ENCODE data around the gene LSM3.

The LSM3 gene

DNA sequence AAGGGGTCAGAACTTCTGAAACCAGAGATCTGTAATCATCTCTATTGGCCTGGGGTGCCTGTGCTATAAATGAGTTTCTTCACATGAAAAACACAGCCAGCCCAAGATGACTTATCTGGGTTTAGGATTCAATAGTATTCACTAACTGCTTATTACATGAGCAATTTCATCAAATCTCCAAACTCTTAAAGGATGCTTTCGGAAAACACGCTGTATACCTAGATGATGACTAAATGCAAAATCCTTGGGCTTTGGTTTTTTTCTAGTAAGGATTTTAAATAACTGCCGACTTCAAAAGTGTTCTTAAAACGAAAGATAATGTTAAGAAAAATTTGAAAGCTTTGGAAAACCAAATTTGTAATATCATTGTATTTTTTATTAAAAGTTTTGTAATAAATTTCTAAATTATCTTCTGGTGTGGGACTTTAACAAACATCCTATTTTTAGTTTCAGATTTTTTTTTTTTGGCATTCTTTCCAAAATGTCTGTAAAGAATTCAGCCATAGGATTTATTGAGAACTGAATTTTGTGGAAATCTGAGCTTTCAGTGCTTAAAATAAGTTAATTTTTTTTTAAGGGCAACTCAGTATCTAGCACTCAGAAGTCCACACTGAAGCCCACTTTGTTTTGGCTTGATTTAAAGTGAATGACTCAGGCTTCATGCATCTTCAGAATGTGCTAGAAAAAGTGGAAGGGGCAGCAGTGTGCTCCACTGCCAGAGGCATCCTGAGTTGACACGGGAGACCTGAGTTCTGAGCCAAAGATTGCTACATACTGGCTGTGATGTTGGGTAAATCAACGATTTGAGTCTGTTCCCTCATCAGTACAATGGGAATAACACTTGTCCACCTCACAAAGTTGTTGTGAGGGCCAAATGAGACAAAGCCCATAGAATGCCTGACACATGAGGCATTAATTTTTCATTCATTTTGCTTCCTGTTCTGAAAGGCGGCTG is 35.1 kb upstream of the LSM3 start:
- DNase-seq (ENCODE audit: low read depth) = peak; percentile 85

DNA sequence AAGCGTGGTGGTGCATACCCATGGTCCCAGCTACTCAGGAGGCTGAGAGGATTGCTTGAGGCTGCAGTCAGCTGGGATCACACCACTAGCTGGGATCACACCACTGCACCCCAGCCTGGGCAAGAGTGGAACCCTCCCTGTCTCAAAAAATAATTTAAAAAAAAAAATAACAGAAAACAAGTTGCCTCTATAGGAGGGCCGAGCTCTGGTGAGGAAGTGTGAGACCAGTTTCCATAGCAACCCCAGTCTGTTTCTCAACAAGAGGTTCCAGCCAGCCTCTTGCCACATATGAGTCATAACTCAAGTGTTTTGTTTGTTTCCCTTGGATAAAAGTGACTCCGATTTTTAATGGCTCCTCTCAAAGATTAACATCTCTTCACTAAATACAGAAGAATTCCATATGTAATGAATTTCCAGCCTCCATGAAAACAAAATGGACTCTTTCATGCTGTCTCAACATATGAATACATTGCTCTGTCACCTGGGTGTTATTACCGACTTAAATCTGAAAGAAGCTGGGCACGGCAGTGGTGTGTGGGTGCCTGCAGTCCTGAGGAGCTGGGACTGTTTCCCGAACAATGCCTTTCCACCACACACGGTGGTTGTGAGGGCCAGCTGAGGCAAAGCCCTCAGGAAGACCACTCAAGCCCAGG is 34.1 kb upstream of the LSM3 start:
- DNase-seq (ENCODE audit: low read depth) = peak; percentile 98

DNA sequence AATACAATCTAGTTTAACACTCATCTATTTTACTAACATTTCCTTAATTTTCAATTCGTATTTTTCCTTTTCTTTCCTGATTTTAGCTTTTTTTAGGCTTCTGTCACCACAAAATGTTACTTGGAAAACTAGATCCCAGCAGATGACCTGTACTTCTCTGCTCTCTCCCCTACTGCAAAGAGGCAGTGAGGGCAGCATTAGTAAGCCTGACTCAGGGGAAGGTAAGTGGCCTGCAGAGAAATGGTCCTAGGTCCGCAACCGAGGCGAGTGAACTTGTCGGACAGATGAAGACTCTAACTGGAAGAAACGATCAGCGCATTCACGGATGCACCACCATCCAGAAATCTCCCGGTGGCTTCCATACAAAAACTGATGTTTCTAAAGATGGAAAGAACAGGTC is 33.4 kb upstream of the LSM3 start:
- no peak for DNase-seq (ENCODE audit: low read depth)

DNA sequence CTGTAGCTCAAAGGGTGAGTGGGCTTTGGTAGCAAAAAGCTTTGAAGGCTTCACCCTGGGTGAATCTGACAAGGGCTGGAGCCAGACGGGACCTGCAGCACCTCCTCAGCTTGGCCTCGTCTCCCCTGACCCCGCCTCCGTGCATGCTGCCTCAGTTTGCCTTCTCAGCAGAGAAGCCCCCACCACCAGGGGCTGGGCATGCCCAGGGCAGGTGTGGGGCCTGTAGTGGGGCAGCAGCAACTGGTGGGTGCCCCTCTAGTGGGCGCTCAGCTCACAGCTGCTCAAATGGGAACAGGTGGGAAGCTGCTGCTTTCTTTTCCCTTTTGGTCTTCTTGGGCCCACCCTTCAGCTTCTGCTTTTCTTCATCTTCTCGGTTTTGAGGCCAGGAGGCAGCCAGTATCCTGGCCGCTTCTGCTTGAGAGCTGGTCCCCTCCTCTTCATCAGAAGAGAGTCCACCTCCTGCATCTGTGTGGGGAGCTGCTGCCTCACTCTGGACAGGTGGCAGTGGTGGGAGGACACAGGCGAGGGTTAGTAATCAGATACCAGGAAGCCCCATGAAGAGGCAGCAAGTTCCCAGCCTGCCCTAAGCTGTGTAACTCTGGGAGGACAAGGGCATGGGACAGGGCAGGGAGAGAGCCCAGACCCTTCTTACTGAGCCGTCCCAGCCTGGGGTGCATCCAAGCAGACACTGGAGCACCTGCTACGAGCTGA is 32.8 kb upstream of the LSM3 start:
- no peak for DNase-seq (ENCODE audit: low read depth)

DNA sequence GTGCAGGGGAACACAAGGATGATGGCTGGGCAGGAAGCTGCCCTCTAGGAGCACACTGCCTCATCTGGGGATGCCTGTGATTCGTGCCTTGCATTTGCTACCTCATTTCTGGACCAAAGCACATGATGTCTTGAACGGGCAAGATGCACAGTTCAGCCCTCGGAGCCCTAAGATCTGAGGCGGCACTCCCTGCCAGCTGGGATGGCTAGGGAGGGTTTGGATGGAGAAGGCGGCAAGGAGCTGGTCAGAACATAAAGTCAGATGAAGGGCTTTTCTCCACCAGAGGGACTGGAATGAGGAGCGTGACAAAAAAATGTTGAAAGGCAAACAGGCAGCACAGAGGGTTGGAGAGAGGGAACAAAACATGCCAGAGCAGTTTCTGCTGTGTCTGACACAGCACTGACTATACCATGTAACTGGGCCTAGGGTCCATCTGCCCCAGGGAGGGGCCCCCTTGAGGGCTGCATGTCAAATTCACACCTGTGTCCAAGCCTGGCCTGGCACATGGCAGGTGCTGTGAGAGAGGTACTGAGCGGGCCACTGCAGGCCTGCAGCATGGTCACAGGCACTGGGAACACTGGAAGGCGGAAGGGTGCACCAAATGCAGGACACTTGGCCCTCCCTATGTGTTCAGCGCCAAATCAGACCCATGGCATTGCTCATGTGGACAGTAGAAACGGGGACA is 32.1 kb upstream of the LSM3 start:
- DNase-seq (ENCODE audit: low read depth) = no peak

DNA sequence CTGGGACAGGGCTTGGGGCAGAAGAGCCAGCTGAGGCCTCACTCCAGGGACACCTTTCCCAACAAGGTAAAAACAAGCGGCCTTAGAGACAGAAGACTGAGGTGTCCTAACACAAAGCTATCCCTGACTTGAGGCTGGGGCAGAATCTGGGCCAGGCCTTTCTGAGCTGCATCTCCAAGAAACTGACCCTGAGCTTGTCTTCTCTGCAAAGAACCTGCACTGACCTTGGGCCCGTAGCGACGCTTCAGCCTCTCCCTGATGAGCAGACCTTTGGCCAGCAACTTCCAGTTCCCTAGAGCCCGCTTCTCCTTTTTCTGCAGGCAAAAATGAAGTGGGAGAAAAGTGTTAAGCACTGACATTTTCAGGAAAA is 31.6 kb upstream of the LSM3 start:
- DNase-seq (ENCODE audit: low read depth) = no peak

DNA sequence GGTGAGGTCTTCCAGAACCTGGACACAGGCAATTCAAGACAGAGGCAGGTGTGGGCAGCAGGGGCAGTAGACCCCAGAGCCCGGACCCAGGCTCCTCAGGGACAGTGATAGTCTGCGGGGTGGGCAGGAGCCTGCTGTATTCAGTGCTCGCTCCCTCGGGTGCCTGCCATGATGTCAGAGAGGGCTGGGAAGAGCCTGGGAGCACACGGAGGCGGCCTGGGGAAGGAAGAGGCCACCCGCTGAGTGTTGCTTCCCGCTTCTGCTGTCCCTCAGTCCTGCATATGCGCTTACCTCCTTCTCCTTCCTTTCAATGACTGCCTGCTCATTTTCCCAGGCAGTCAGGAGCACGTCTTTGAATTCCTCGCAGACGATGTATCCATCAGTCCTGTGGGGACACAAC is 31.0 kb upstream of the LSM3 start:
- DNase-seq (ENCODE audit: low read depth) = no peak

DNA sequence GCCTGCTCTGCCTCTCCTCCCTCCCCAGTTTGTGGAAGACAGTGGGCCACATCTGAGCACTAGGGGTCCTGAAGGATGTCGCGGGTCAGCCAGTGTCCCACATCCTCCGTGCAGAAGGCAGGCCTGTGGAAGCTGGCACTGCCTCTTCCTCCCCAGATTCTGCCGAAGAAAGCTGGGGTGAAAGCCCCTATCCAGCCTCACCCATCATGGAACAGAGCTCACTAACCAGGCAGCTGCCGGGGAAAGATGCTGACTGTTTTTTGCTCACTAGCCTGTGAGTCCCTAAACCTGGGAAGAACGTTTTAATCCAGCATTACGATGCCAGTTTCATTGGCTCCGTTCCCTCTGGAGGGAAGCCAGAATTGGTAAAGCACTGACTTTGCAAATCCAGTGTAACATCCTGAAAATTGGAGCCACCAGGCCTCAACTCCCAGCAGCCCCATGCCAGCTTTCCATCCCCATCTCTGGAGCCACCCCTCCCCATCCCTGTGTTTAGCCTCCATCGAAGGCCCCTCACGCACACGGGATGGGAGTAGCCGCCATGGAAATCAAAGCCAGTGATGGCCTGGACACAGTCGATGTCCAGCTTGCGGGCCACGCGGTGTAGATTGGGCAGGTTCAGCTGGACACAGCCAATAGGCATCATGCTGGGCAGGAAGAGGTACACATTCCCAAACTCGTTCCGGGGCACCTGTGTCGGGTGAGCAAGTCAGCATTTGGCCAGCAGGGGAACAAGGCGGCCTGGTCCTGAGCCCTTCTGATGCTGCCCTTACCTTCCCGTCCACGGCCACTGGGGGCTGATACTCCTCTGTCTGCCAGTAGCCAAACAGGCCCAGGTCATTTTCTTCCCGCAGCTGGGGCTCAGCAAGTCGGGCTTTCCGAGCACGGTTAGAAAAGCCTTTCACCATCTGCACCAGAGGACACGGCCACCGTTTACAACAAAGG is 30.3 kb upstream of the LSM3 start:
- no peak for DNase-seq (ENCODE audit: low read depth)

DNA sequence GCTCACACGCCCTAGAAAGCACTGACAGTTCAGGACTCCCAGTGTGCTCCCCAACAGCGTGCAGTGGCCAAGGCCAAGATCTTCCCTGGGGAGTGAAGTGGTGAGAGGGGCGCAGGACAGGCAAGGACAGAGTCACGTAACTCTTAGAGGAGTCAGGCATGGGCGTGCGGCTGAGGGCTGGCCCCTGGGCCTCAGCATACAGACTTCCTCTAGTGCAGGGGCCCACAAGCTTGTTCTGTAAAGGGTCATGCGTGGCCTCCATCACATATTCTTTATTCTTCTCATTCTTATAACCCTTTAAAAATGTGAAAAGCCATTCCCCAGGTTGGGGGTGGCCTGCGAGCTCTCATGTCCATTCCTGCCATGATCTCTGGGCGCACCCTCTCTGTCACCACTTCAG is 28.5 kb upstream of the LSM3 start:
- DNase-seq (ENCODE audit: low read depth) = no peak

DNA sequence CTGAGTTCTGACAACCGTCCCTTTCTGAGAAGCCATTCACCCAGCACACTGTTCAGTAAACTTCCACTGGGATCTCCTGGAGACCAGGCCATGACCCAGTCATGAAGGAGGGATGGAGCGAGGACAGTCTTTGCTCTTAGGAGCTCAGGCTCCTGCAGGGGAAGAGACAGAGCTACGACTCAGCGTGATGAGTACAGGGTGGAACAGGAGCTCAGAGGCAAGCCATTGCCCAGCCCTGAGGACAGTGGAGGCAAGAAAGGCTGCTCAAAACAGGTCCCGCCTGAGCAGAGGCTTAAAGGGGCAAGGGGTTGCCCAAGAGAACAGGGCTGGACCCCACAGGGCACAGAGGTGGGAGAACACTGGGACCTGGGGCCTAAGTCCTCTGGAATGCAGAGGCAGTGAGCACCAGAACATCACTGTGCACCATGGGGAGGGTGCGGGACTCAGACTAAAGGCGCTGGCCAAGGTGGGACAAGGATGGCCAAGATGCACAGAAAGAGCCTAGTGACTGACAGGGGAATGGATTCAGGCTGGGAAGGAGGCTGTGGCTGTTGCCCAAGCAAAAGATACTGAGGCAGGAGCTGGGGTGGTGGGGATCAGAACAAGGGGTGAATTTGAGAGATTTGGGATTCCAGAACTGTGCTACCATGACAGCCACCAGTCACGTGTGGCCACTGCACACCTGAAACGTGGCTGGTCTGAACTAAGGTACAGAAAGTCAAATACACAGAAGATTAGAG is 28.0 kb upstream of the LSM3 start:
- no peak for DNase-seq (ENCODE audit: low read depth)

DNA sequence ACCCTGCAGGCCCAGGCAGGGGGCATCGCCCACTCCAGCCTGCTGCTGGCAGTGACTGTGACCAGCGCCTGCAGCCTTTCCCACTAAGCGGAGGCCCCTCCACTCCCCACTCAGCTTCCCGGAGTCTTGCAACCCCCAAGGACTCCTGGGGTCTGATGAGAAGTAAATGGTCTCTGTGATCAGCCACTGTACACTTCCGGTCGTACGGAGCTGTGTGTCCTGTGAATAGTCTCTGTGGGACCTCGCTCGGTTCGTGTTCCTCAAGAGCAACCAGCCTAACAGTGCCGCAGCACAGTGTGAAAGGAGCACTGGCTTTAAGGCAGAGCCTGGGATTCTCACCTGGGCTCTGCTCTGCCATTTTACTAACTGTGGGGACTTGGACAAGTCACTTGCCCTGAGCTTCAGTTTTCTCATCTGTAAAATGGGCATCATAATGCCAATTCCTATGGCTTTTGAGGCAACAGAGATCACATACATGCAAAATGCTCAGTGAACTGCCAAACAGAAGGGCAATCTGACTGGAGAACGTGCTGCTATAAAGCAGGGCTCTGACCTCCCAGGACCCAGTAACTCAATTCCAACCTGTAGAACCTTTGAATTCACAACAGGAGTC is 27.0 kb upstream of the LSM3 start:
- no peak for DNase-seq (ENCODE audit: low read depth)

DNA sequence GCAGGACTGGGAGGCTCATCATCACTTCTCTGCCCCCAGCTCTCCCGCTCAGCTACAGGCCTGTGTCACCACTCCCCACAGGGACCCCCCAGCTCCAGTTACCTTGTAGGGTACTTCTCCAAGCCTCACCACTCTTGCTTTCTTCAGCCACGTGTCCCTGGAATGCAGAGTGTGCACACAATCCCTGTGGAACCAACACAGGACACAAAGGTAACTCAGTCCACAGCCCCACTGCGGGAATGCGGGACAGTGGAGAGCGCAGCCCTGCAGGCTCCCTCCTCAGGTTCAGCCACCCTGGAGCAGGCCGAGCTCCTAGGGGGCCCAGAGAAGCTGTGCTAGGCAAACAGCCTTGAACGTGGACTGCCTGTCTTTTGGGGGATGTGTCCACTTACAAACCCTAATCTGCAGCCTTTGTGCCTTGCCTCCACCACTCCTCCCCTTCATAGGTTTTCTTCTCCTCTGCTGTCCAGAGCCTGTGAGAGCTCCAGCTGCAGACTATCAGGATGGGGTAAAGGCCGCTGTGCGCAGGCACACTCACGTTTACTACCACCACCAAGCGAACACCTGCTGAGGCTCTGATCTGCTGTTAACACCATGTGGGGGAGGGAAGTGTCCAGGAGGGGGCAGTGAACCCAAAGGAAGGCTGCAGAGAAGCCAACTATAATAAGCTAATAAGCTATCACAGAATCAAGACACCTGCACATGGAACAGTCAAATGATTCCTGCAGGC is 26.2 kb upstream of the LSM3 start:
- DNase-seq (ENCODE audit: low read depth) = no peak

DNA sequence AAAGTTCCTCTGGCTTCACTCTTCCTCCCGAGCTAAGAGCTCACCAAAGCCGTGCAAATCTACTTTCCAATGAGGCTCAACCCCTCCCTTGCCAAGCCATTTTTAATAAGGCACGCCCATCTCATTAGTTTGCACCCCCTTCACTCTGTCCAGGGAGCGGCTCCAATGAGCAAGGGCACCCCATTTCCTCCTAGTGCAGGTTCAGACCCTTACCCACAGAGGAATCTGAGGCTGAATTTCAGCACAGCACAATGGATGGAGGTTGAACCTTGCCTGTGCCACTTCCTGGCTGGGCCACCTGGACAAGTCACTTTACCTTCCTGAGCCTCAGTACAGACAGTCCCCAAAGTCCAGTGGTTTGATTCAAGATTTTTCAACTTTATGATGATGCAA is 25.7 kb upstream of the LSM3 start:
- DNase-seq (ENCODE audit: low read depth) = no peak

DNA sequence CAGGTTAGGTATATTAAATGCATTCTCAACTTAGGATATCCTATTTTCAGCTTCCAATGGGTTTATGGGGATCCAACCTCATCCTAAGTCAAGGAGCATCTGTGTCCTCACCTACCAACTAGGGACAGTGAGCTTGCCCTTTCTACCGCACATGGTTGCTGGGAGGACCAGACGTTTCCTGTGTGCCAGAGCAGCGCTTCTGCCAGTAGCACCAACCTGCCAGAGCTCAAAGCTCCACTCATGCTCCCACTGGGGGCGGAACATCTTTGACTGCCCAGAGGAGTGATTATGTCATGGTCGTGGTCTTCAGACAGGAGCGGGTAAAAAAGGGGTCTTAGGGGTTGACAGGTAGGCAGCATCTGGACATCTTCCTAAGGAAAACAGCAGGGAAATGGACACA is 25.0 kb upstream of the LSM3 start:
- DNase-seq (ENCODE audit: low read depth) = no peak

DNA sequence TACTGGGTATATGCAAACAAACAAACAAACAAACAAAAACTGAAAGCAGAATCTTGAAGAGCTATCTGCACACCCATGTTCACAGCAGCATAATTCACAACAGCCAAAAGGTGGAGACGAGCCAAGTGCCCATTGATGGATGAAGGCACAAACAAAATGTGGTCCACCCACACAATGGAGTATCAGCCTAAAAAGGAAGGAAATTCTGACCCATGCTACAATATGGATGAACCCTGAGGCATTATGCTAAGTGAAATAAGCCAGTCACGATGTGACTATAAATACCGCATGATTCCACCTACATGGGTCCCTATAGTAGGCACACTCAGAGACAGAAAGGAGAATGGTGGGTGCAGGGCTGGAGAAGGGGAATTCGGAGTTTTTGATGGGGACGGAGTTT is 24.3 kb upstream of the LSM3 start:
- no peak for DNase-seq (ENCODE audit: low read depth)

DNA sequence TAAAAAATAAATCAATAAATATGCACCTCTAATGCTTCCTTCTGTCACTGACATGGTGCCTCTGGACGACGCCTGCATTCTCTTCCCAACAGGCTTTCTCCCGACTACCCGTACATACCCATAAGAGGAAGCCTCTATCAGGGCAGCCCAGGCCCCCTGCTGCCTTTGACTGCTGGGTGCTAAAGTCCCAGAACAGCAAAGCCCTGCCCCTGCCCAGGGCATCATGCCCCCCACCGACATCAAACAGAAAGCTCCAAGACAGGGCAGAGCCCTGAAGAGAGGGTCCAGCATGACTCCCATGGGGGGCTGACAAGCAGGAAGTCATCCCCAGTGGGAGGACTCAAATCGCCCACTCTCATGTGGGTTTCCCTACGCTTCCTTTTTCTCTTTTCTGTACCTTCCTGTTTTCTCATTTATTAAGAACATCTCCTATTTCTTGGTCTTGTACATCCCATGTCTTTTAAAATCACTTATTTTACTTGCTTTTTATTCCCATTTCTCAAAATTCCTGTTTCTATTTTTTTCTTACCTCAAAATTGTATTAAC is 23.6 kb upstream of the LSM3 start:
- no peak for DNase-seq (ENCODE audit: low read depth)

DNA sequence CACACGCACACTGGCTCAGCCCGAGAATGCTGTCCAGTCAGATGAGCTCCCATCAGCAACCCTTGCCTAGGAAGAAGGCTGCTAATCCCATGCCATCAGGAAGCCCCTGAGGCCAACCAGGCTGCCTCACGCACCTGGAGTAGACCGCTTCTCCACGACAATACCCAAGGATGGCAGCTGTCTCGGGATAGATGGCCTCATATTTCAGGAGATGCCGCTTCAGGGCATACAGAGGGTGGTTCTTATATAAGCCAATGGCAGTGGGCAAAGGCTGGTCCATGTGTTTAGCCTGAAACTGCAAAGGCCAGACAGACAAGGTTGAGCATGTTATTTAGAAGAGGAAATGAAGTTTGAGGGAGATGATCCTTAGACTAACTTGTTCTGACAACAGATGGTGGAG is 22.4 kb upstream of the LSM3 start:
- DNase-seq (ENCODE audit: low read depth) = no peak

DNA sequence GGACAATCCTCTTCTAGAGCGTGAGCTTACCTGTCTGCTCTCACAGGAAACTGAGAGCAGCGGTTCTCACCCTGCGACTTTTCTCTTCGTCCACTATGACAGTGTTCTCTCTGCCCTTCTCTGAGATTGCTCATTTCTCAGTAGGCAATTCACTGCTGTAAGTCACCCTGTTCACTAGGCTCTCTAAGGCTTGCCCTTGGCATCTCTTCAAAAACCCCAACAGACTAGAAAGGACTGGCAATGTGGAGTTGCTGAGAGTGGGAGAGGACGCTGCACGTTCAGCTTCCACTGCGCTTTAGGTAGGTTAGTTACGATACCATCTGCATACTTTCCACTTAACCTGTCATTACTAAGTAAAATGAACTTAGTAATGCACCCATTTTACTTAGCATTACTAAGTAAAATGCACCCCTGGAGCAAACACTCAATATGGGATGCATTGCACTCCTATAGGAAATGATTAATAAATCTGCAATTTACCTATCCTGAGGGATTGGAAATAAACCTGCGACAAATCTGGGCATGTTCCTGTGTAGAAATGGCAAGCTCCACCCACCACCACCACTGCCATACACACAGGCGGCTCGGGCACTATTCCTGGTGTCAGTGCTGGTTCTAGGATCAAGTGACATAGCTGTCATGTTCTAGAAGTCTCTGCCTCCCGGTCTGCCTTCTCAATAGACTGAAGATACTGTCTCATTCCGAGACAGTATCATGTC is 21.6 kb upstream of the LSM3 start:
- DNase-seq (ENCODE audit: low read depth) = no peak

DNA sequence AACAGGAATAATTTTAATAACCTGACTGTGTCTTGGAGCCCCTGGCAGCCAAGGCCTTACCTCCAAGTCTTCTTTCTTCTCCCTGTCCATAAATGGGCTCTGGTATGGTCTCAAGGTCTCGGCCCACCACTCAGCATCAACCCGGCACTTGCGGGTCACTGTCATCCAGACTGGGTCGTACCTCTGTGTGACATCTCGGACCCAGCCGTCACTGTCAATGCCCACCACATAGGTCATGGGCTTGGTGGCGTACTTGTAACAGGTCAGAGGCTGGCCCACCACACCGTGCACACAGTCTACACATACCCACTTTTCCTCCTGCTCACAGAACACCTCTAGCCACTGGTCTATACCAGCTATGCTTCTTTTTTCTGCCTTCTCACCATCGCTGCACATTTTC is 20.7 kb upstream of the LSM3 start:
- no peak for DNase-seq (ENCODE audit: low read depth)

Measured in non-pigmented ciliary epithelial cell (primary cell).